Cerebellar nuclear complex (tissue), 1 donor: ENCODE data around the gene TOMM22.
"Not testable (repeated sequence)": the region's sequence is repeated elsewhere in the genome, so short reads cannot be mapped to it uniquely, and the experiment has no call there.

Source experiments
- DNase-seq, 2 experiments: peaks; one replicate each; lab custom pipeline; 2025; lab: John Stamatoyannopoulos, UW

Gene TOMM22

GRCh38 chr22:38681582-38682335 lies at the start of gene TOMM22:
TOMM22 (plus strand) TSS chr22:38681957; CDS start chr22:38681979, 22 bp downstream.
- DNase-seq: peak in 1 of 2 experiments; percentile 71

- DNase-seq: no peak
Observed at GRCh38 chr22:38632528-38632927, 49.2 kb upstream of the TOMM22 start.

- DNase-seq: no peak
Observed at GRCh38 chr22:38638216-38638615, 43.5 kb upstream of the TOMM22 start.

DNA sequence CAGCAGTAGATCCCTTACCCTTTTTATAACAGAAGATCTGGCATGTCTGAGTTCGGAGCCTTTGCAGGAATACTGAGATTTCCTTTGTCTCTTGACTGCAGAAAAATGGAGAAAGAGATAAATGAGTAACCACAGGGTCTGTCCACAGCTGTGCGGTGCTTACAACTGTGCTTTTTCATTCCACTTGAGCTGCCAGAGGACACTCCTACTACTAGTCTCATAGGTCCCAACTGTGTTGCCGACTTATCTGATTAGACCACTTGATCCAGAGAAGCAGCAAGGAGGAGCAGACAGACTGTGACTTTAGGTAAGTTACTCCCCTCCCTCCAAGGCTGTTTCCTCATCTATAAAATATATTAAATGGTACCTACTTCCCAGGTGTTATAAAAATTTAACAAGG lies 43.0 kb upstream of the TOMM22 start:
- DNase-seq: no peak

DNA sequence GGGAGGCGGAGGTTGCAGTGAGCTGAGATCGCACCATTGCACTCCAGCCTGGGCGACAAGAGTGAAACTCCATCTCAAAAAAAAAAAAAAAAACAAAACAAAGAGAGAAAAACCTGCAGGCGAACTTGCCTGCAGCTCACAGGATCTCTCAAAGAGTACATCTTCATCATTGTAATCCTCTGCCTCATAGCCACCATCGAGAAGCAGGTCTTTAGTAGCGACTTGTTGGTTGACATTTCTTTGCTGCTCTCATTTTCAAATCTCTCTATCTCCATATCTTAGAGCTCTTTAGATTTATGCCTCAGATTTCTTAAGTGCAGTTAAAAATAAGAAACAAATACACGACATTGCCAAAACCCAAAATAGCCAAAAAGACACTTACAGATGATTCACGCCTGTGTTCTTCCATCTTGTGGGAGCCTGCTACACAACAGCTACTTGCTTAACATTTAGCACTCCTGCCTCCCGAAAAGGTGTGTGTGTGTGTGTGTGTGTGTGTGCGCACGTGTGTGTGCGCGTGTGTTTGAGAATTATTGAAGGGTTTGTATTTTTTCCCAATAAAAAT lies 40.2 kb upstream of the TOMM22 start:
- no peak for DNase-seq

GRCh38 chr22:38644245-38644644 lies 37.5 kb upstream of the TOMM22 start:
- not testable (repeated sequence) for DNase-seq

GRCh38 chr22:38645430-38645829 lies 36.3 kb upstream of the TOMM22 start:
- no peak for DNase-seq

DNA sequence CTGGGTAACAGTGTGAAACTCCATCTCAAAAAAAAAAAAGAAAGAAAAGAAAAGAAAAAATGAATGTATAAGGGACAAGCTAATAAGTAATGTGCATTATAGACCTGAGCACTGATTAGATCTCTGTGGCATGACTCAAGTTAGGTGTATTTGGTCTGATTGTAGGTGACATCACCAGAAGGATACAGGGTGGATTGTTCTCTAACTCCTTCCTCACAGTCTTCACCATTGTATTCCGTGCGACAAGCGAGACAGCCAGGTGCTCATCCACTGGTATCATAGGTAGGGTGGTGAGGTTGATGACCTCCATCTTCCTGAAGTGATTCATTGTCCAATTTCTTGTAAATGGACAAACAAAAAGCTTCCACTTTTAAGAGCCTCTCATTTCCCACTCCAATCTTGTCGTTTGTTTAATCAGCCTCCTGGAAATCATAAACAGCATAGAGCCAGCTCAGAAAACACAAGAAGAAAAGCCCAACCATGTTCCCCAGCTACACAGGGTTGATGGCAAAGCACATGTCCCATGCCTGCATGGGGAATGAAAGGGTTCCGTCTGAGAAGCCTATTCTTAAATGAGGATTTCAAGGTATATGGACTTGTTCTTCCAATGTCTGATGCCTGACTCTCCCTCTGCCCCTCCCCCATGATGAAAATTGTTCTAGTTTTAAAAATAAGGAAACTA lies 31.8 kb upstream of the TOMM22 start:
- no peak for DNase-seq

- DNase-seq: no peak
Observed at GRCh38 chr22:38652859-38653258, 28.9 kb upstream of the TOMM22 start.

GRCh38 chr22:38653741-38654140 lies 28.0 kb upstream of the TOMM22 start:
- DNase-seq: no peak

- no peak for DNase-seq
Observed at GRCh38 chr22:38655519-38656255, 26.1 kb upstream of the TOMM22 start.

DNA sequence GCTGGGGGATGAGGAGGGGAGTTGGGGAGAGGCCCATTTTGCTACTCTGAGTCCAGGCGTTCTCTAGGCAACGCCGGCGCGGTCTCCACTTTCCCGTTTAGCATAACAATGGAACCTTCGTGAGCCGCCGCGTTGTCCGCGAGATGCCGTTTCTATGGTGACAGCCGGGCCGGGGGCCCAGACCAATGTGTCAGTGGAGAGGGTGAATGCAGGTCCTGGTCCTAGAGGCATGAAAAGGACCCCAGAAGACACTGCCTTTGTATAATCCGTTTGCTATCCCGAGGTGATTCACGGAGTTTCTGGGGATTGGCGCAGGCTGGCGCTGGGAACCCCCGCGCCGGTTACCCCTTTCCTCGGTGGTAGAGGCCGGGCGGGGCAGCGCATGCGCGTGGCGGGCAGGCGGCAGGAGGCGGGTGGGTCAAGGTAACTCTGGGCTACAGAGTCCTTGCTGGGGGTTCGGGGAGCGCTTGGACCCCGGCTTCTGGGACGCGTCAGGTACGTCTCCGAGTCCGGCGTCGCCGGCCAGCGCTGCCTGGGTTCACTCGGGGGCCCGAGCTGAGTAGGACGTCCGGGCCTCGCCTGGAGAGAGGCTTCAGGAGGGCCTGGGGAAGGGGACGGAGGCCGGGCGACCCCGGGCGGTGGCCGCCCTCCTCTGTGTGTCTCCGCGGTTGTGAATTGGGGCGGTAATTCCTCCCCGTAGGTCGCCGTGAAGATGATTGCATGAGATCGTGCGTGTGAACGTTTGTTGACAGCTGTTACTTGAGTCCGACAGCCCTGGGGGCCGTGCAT lies 25.3 kb upstream of the TOMM22 start, which contains the start of the genes CBY1 and FAM227A:
Gene CBY1, plus strand, starts transcription at position 383 of the 789 bp plus-strand sequence. CDS start 11,417 bp downstream, outside the sequence.
Gene FAM227A, minus strand, starts transcription at position 137 of the 789 bp plus-strand sequence. CDS start 6,224 bp downstream, outside the sequence.
- peak; percentile 10 to 73 for DNase-seq

GRCh38 chr22:38657045-38657909 lies 24.5 kb upstream of the TOMM22 start:
- DNase-seq: peak in 1 of 2 experiments; percentile 4

DNA sequence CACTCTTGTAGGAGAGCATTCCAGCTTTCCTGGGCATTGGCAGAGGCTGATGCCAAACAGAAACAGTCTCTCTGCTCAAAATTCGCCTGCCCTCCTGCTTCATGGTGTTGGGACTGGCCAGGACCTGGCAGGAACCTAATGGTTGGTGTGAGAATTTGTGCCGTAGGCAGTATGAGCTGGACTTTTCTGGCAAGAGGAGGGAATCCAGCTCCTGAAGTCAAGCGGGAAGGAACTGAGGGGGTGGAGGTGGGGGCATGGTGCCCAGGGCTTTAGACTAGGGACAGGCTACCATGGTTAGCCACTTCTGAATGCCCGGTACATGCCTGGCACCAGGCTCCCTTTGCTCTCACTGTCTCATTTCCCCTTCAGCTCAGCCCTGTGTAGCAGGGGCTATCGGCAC lies 6.9 kb upstream of the TOMM22 start:
- no peak for DNase-seq

DNA sequence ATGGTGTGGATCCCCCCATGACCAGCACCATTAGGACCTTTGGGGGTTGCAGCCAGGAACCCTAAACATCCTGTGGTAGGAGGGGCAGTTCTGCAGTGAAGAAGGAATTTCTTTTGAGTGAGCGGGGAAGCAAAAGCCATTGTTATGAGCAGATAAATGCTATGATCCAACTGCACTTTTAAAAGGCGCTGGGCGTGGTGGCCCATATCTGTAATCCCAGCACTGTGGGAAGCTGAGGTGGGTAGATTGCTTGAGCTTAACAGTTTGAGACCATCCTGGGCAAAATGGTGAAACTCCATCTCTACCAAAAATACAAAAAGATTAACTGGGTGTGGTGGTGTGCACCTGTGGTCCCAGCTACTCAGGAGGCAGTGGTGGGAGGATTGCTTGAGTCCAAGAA lies 5.9 kb upstream of the TOMM22 start:
- DNase-seq: no peak

DNA sequence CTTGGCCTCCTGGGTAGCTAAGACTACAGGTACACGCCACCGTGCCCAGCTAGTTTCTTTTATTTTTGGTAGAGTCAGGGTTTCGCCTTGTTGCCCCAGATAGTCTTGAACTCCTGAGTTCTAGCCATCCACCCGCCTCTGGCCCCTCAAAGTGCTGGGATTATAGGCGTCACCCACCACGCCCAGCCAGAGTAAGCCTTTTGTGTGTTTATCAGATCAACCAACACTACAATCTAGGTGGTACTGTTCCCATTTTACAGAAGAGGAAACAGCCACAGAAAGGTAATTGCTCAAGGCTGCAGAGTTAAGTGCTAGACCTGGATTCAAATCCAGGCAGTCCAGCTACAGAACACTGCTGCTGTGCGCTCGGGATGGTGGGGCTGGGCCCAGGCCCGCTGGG lies 3.1 kb downstream of the TOMM22 start:
- DNase-seq: no peak

- DNase-seq: no peak
Observed at GRCh38 chr22:38685761-38686160, 4.0 kb downstream of the TOMM22 start.

- no peak for DNase-seq
Observed at GRCh38 chr22:38689651-38690050, 7.9 kb downstream of the TOMM22 start.

- DNase-seq: no peak
Observed at GRCh38 chr22:38694049-38694448, 12.3 kb downstream of the TOMM22 start.

GRCh38 chr22:38694940-38695339 lies 13.2 kb downstream of the TOMM22 start:
- DNase-seq: no peak
